ENCODE measurements around the gene PTER.

DNA sequence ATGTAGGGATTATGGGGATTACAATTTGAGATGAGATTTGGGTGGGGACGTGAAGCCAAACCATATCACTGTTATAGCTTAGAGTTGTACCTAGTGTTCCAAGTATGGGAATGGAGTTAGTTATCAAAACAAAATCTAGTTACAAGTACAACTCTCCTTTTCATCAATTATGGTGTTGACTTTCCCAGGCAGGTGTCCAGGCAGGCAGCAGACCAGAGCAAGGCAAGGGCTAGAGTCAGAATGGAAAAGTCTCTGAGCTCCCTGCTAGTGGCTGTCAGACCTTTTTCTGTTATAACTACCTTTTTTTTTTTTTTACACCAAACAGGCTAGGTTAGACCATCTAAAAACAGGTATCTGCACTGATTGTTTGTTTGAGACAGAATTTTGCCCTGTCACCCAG lies 29.2 kb downstream of the PTER start:
- TF ChIP-seq, protein P1, sequence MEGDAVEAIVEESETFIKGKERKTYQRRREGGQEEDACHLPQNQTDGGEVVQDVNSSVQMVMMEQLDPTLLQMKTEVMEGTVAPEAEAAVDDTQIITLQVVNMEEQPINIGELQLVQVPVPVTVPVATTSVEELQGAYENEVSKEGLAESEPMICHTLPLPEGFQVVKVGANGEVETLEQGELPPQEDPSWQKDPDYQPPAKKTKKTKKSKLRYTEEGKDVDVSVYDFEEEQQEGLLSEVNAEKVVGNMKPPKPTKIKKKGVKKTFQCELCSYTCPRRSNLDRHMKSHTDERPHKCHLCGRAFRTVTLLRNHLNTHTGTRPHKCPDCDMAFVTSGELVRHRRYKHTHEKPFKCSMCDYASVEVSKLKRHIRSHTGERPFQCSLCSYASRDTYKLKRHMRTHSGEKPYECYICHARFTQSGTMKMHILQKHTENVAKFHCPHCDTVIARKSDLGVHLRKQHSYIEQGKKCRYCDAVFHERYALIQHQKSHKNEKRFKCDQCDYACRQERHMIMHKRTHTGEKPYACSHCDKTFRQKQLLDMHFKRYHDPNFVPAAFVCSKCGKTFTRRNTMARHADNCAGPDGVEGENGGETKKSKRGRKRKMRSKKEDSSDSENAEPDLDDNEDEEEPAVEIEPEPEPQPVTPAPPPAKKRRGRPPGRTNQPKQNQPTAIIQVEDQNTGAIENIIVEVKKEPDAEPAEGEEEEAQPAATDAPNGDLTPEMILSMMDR (IDR thresholded peaks at IDR 0.05; ENCODE audit: poor library complexity): no peak
- TF ChIP-seq EZH2 (IDR thresholded peaks at IDR 0.05; ENCODE audit: borderline replicate concordance) (no peak), EZH2phosphoT487 (IDR thresholded peaks at IDR 0.05; ENCODE audit: low read depth, severe bottlenecking, unreplicated experiment) (no peak)

Measured in hepatocyte (in vitro differentiated cells).